AG09319 (cell line): ENCODE data around the gene ATP6V1B1.

Experiments
- DNase-seq: peaks from one replicate; pipeline ENCODE4 v3.0.0-alpha.2; 2010; ENCODE audit warnings: low read depth; ENCODE audit errors: extremely low read depth
- CTCF ChIP-seq: IDR thresholded peaks from 2 replicates; pipeline ENCODE4 v1.5.1; 2011; ENCODE audit warnings: low read depth, mild to moderate bottlenecking, inconsistent platforms, low read length, moderate library complexity

The ATP6V1B1 gene

GRCh38 chr2:70942396-70943204 lies 6.9 kb downstream of the ATP6V1B1 start:
- TF ChIP-seq CTCF = no peak
- DNase-seq = no peak

- TF ChIP-seq CTCF = no peak
- DNase-seq = no peak
These were observed 7.6 kb downstream of the ATP6V1B1 start for GRCh38 chr2:70943205-70943871.

GRCh38 chr2:70944111-70944690 lies 8.5 kb downstream of the ATP6V1B1 start:
- no peak for TF ChIP-seq CTCF
- no peak for DNase-seq

- TF ChIP-seq CTCF = peak; percentile 84
- DNase-seq = peak; percentile 8
These were observed 11.2 kb downstream of the ATP6V1B1 start for GRCh38 chr2:70946832-70947442.

- no peak for DNase-seq
- no peak; the same call in 1 of the 2 replicates for TF ChIP-seq CTCF
These were observed 12.0 kb downstream of the ATP6V1B1 start for GRCh38 chr2:70947556-70948184.

GRCh38 chr2:70948337-70949003 lies 12.8 kb downstream of the ATP6V1B1 start:
- TF ChIP-seq CTCF = peak; percentile 86
- peak; percentile 42 for DNase-seq
